SHP77 treated with DMSO at 0.1 percent for 48 hours (cell line): Measurements from ENCODE around the gene TNS3.

Source experiments
- DNase-seq: peaks from one replicate; lab custom pipeline; 2025; lab: John Stamatoyannopoulos, UW

The TNS3 gene

DNA sequence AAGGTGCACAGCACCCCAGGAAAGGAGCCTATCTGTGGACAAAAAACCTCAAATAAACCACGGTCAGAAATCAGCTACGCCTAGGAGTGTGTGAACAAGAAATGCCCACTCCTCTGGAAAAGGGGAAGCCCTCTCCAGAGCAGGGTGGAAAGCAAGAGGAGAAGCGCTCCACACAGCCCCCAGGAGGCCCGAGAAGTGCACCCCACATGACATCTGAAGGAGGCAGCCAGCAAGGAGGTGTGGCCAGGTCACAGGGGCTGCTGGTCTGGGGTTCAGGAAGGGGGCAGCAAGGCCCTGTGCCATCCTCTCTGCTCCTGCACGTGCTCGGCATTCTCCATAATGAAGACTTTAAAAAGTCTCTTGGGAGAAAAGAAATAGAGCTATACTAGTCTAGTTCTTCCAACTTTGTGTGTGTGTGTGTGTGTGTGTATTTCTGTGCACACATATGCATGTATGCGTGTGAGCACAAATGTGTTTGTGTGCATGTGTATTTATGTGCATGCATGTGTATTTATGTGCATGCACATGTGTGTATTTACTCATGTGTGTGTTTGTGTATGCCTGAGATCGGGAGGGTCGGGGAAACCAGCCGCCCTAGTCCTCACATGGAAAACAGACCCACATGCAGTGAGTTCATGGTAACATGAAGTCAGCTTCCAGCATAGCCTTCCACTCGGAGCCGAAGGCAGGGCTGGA is 76.5 kb downstream of the TNS3 start:
- no peak for DNase-seq

DNA sequence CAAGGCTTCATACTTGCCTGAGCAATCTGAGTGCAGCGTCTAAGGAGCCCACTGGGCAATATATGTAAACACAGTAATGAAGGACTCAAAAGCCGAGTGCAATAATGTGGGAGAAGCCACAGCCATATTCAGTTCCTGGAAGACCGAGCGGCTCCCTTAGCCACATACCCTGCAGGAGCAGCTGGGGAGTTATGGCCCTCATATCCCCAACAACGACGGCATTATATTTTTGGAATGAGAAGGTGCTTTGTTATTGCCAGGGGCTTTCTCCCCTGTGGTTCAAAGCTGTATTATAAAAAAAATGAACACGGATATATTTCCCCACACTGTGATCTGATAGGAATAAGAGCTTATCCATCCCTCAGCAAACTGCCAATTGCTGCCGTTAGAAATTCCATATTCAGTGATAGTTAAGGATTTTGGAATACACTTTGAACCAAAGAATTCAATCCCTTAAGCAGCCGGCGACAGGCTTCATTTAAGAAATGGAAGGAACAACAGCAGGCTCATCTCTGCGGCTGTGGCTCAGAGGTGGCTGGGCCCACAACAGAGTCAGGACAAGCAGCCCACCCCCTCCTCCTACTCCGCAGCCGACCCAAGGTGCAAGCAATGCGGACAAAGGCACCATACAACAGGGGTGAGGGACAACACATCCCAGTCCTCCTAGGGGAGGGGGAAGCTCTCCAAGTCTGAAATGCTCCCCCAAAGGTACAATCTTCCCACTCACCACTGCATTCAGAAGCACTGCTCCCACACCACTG is 77.2 kb downstream of the TNS3 start:
- no peak for DNase-seq

DNA sequence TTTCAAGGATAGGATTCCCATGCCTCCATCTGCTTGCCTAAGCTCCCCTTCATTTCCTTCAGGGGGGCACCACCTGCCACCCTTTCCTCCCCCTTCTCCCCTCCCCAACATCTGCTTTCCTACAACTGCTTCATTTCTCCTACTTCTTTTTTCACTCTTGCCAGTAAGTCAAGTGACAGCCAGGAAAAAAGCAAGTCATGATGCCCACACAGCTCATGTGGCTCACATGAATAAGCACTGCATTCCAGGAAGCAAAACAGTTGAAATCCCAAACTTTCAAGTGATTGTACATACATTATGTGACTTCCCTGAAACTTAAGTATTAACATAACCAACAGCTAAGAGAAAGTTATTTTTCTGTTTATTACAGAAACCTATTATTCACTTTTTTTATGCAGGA is 78.6 kb downstream of the TNS3 start:
- no peak for DNase-seq

DNA sequence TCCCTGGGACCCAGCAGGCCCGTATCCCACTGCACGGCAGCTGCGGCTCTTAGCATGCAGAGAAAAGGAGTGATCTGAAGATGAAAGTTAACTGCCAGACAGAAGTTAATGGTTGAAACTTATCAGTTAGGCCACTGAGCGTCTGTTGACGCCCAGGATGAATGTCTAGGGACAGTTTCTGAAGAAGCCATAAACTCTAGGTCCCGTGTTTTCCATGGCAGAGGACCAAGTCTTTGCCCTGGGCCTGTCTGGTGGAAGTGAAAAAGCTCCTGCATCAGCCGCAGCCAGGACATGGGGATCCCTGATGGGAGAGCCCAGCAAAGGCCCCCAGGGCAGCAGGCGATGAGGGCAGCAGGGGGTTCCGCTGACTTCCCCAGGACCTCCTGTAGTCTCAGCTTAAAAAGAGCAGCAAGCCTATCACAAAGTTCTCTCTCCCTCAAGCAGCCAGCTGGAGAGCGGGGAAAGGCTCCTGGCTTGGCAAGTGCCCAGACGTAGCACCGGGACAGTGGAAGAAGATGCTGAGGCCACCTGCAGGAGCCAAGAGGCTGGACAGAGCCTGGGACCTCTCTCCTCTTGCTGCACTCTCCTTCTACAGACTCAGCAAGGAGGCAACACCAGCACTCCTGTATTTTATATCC is 79.6 kb downstream of the TNS3 start:
- DNase-seq, result no peak

DNA sequence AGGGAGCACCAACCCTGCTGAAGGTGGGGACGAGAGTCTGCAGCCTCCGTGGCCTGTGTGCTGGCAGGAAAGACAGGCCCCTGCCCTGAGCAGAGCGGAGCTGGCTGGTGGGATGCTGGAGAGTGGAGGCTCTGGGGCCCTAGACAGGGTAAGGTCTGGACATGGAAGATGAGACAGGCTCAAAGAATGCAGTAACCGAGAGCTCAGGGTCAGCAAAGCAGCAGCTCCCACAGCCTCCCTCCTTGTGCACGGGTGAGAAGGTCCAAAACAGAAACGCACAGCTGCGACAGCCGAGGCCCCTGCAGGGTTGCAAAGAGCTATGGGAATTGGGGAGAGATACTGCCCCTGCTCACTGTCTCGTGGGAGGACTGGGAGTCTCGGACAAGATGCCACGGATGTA is 80.5 kb downstream of the TNS3 start:
- DNase-seq, result no peak

DNA sequence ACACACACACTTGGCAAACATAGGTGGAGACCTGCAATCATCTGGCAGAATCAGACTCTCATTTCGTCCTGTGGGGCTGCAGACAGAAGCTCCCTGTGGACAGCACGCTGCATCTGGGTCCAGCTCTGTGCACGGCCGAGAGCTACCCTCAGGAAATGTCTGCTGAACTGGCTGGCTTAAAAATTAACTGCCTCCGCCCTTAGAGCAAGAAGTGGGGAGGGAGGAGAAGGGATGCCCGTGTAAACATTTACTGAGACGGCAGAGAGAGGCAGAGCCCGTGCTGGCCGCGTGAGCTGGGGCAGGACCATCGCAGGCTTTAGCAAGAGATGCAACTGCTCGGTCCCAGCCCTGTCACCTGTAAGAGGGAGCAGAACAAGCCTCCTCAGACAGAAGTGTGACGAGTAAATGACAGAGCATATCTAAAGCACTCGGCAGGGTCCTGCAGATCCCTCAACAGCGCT is 81.8 kb downstream of the TNS3 start:
- no peak for DNase-seq

DNA sequence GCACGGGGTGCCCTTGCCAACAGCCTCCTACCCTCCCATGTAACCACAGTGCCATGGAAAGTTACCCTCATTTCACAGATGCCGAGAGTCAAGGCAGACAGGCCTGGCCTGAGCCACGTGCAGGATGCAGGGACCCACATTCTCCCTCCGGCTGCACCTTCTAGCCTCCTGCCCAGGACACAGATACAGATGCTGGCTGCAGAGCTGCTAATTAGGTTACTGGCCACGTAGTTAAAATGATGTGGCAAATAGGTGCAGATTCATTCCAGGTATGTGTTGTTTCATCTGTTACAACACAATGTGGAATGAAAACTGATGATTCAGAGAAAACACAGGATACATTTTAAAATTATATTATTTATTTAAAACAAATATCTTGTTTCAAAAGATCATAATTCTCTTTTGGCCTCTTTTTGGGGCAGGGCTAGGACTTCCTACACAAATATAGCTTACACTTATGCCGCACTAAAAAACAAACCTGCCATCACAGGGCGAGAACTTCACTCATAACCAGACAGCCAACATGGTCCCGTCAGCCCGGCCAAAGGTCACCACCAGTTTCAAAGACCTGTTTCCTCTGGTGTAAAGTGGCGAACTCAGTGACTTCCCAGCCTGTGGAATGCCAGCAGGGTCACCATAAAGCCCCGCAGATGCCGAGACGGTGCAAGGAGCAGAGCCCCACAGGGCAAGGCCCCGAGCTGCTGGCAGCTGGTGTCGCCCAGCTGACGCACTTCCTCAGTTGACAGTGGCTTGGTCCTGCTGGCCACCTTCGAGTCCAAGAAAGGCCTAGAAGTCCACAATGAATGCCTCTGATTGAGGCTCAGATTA is 83.5 kb downstream of the TNS3 start:
- no peak for DNase-seq

DNA sequence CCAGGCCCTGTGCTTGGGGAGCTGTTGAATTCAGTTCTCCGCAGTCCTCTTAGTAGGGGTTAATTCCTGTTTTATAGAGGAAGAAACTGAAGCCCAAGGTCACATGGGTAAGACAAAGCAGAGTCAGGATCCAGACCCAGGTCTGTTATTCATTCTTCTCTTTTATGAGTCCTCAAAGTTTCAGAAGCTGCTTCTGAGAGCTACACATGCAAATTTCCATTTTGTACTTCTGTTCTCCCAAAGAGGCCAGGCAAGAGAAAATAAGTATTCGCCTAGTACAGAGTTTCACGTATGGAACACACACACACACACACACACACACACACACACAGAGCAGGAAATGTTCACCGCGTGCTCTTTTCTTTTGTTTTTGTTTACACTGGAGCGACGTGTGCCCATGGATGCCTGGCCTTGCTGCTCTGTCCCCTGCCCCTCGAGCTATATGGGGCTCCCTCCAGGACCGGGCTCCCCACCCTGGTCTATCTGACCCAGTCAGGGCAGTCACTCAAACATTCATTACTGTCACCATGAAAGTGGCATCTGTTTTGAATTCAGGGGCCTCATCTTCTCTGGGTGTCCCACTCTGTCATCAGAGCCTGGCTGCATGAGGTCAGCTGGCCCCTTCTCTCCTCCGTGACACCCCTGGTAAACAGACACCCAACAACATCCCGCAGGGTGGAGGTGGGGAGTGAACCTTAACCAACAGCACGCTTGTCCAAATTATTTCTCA is 84.4 kb downstream of the TNS3 start:
- no peak for DNase-seq

DNA sequence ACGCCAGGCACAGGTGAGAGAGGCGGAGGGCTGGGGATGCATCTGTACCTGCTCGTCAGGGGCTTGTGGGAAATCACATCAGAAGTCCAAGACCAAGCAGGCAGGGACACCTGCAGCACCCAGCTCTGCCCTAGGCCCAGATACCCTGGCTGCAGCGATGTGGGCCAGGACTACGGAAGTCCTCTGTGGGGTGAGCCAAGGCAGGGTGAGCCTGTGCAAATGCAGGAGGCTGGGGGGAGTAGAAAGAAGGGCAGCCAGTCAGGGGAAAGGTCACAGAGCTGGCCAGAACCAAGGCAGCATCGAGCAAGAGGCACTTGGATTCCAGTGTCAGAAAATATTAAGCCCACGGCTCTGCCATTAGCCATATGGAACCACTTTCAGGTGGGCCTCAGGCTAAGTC is 85.2 kb downstream of the TNS3 start:
- no peak for DNase-seq

DNA sequence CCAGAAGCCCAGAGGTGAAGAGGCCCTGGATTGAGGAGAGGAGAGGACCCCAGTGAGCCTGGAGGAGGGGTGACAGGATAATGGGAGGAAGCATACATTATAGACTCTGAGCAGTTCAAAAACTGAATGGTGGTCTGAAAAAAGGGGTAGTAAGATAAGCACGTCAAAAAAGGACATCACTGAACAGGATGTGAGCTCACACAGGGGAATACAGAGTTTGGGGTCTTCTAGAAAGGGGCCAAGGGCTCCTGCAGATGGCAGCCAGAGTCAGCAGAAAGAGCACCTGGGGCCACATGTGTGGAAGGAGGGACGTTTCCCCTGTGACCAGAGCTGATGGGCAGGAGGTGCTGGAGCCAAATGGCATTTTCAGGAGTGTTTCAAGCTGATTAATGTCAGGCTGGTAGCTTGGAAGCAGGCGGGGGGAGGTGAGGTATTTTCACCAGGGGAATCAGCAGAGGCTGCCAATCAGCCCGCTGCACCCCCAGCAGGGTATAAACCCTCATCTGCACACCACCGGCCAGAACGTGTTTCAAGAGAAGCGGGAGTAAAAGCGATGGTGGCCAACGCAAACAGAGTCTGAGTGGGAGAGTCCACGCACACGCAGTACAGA is 85.8 kb downstream of the TNS3 start:
- no peak for DNase-seq

DNA sequence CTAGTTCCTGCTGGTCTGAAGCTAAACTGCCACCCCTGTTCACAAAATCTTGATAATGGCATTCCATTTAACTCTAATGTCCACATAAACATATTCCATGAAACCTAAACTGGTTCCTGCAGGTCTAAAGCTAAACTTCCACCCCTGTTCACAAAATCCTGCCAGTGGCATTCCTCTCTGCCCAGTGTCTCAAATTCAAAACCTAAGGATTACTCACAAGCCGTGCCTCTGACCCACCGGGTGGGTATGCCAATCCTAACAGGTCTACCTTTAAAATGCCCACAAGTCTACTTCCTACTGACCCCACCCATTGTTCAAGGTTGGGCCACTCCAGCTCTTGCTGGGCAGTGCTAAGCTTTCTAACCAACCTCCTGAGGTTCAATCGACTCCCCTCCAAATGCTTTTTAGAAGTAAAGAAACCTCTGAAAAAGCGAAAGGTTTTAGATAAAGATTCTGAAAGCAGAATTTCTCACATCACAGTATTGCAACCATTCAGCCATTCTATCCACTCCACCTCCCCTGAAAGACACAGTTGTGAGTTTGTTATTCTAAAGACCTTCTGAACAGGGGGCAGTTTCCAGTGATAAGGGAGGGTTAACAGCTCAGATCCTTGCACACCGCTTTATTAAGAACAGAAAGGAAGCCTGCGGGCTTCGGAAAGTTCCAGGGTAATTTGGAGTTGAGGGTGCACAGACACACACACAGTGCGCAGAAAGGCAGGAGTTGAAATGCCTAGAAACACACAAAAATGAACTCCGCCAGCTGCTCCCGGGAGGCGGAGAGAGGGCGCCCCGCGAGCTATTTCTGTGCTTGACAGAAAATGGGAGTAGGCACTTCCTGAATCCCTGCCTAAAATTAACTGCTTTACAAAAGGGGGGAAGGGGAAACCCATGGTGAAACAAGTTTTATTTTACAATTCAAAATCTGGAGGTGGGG is 87.7 kb downstream of the TNS3 start:
- DNase-seq, result no peak

DNA sequence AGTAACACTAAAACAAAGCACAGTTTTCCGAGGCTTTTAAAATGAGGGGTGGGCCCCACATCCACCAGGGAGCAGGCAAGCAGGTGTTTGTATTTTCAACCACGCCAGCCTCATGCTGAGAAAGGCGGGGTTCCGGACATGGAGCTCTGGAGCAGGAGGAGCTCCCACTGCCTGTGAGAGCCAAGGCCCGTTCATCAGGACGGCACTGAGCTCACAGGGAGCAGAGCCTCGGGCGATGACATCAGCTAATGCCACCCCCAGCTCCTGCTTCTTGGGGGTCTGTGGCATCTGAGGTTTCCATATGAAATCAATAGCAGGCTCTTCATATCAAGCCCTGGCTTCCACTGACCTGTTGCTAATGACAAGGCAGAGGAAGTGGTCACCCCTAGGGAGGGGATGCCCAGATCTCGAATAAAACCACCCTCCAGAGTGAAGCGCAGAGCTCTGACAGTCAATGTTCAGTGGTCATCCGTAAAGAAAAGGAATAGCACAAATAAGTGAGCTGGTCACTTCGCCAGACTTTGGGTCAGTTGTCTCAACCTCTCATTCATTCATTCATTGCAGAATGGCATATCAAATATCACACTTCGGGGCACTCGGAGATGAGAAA is 89.1 kb downstream of the TNS3 start:
- no peak for DNase-seq

DNA sequence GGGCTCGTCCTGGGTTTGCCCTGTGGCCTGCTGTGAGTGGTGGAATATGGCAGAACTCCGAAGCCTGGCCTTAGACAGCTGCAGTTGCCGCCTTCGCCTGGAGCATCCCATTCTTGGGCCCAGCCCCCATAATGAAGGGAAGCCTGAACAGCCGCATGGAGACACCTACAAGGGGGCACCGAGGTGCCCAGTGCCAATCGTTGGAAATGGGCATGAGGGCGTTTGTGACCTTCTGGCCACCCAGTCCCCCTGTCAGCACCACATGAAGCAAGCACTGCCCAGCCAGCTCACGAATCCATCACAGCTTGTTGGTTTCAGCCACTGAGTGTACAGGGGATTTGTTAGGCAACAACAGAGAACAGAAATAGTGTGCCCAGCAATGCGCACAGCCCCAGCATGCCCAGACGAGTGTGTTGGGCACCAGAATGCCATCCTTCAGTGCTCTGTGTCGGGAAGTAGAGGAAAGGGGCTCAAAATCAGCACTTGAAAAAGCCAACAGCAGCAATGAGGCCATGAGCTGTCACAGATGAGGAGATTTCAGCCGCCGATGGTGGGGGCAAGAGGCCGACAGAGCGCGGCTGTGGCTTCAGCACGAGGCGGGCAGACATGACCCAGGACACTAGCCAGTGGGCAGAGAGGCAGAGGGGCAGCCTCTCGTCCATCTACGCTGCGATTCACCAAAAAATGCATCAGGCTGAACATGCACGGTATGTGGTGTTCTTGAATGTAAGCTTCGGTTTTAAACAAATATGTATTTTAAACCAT is 91.2 kb downstream of the TNS3 start:
- no peak for DNase-seq

DNA sequence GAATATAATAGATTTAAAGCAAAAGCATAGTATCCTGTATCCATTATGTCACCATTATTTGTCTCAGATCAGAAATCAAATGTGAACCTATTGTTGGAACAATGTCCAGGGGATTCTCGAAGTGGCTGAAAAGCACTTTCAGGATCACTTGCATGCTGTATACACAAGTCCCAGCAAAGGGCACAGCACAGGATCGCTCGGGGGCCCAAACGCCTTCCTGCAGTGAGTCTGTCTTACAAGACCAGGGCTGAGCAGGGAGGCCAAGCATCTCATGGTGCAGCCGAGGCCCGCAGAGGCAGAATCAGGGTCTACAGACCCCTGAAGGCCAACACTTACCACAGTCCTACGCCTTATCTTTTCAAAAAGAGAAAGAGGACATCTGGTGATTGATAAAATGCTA is 92.3 kb downstream of the TNS3 start:
- DNase-seq, result no peak

DNA sequence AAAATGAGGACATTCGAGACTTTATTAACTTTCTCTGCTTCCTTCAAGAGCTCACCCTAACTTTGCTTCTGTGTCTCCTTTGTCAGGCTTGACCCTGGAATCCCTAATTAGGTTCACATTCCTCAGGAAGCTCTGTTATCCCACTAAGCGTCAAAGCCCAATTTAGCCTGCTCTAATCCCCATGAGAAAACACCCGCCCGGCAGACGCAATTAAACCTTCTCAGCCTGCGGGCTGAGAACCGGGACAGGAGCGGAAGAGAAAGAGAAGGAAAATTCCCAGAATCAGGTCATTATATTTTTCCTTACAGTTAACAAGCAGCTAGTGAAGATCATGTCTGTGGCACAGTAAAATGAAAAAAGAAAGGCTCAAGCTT is 93.0 kb downstream of the TNS3 start:
- no peak for DNase-seq

DNA sequence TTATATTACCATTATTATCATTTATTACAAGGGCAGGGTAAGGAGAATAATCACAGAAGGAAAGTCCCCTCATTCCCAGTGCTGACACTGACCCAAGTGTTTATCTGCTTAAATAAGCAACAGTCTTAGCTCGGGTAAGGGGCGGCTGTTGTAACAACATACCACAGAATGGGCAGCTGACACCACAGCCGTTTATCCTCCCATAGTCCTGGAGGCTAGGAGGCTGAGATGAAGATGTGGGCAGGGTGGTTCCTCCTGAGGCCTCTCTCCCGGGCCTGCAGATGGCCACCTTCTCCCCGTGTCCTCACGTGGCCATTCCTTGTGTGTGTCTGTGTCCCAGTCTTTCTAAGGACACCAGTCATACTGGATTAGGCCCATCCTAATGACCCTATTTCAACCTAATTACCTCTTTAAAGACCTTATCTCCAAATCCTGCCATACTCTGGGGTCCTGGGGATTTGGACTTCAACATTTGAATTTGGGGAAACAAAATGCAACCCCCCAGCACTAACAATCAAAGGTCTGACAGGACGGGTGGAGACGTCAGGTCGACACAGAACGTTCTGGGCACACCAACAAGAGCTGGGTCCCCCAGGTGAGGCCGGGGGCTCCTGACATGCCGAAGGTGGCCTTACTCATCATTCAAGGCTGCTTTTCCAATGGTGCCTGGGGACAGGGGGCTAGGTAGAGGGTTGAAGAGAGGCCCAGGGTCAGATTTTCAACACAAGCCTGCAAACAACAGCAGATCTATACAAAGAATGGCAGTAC is 93.5 kb downstream of the TNS3 start:
- DNase-seq, result no peak

DNA sequence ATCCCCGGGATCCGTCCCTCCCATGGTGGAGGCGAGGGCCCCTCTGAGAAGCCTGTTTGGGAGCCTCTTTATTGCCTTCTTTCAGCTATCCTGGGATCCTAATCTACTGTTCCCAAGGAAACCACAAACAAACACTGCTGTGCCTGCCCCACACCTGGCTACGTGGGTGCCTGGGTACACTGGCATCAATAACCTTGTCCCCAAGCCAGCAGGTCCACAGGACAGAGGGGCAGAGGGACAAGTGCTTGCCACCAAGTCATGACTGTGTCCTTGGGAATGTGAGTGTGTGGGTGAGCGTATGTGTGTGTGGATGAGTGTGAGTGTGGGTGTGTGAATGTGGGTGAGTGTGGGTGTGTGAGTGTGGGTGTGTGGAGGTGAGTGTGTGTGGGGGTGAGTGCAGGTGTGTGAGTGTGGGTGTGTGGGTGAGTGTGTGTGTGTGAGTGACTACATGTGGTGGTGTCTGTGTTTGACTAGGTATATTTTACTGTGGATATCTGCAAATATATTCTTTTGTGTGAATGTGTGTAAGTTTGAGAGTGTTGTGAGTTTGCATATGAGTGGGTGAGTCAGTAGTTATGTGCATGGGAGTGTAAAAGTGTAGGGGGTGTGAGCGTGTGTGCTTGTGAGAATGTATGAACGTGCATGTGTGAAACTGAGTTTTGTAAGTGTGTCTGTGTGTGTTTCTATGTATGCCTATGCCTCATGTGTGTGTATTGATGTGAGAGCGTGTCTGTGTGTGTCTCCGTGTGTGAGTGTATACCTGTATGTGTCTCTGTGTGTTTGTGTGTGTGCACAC is 96.1 kb downstream of the TNS3 start:
- peak; percentile 23 for DNase-seq
